Left renal cortex interstitium (tissue), 4 donors: ENCODE data around the gene ADRA2A. TPM values are rescaled to one million over a fixed set of nuclear protein-coding genes. Genes with fewer than 3 reads are reported as not detected.

Experiments
- DNase-seq, 4 donors: peaks; one replicate each; pipeline ENCODE4 v3.0.0-alpha.2; 2013; ENCODE audit warnings: low read depth in 4 of 4, low spot score in 2 of 4, missing footprints in 1 of 4
- polyA plus RNA-seq, 4 donors: library from polyadenylated mRNA; unstranded; fragments of 120-200 nt; gene quantifications; one replicate each; pipeline ENCODE4 v1.2.1, GENCODE V29; 2013; ENCODE audit not compliant: insufficient read length in 4 of 4

The ADRA2A gene
- polyA plus RNA-seq, 4 donors = 2.6 to 4.8 (median 3.3) TPM

GRCh38 chr10:111130471-111130870, 53.6 kb downstream of the ADRA2A start:
- no peak for DNase-seq

Other genes with a start within 250 kb of the ADRA2A start
- 100 to 1,000 TPM; 190 to 278 (median 215) TPM for gene PDCD4, start 205.1 kb upstream of the ADRA2A start, polyA plus RNA-seq
- 10 to 100 TPM; 43.1 to 58.1 (median 52.5) TPM for gene BBIP1, start 157.8 kb upstream of the ADRA2A start, polyA plus RNA-seq
- gene SHOC2, start 157.4 kb upstream of the ADRA2A start, polyA plus RNA-seq = 10 to 100 TPM; 32.4 to 42.7 (median 36.3) TPM